Esophagus (tissue), 2 donors: Measurements from ENCODE around the gene TP73. TPM values are rescaled to one million over a fixed set of nuclear protein-coding genes. Genes with fewer than 3 reads are reported as not detected.

Source experiments
- H3K27ac ChIP-seq, 2 donors: one replicate each; pipeline ENCODE4 v1.5.1; 2013; ENCODE audit warnings: low read depth in 2 of 2, mild to moderate bottlenecking in 2 of 2, inconsistent platforms in 1 of 2, low read length in 1 of 2, moderate library complexity in 1 of 2
- H3K27me3 ChIP-seq, 2 donors: one replicate each; pipeline ENCODE4 v1.6.1; 2013; ENCODE audit warnings: low read length in 2 of 2, control low read depth in 1 of 2, mild to moderate bottlenecking in 1 of 2; ENCODE audit not compliant: insufficient read depth in 2 of 2, control insufficient read depth in 1 of 2
- H3K36me3 ChIP-seq, 2 donors: one replicate each; pipeline ENCODE4 v1.6.1; 2013; ENCODE audit warnings: low read length in 1 of 2; ENCODE audit not compliant: control insufficient read depth in 2 of 2, insufficient read depth in 2 of 2
- H3K4me1 ChIP-seq, 2 donors: one replicate each; pipeline ENCODE4 v1.6.1; 2013; ENCODE audit warnings: low read length in 1 of 2; ENCODE audit not compliant: control insufficient read depth in 2 of 2, insufficient read depth in 2 of 2
- H3K4me3 ChIP-seq, 2 donors: one replicate each; pipeline ENCODE4 v1.5.1; 2013; ENCODE audit warnings: low read length in 2 of 2, mild to moderate bottlenecking in 2 of 2, low read depth in 1 of 2, moderate library complexity in 1 of 2
- H3K9me3 ChIP-seq, 2 donors: one replicate each; pipeline ENCODE4 v1.6.1; 2013; ENCODE audit warnings: mild to moderate bottlenecking in 2 of 2, low read depth in 1 of 2, low read length in 1 of 2, moderate library complexity in 1 of 2; ENCODE audit not compliant: control insufficient read depth in 2 of 2, insufficient read depth in 1 of 2
- WGBS, 2 donors: extraction: QIAGEN DNeasy Blood & Tissue Kit; methylation state at CpG; one replicate each; pipeline ENCODE4 v1.1.7; 2013; 5-methylcytosine and 5-hydroxymethylcytosine counted together
- polyA plus RNA-seq, 2 donors: library from polyadenylated mRNA; stranded (reverse); fragments of 200-250 nt; gene quantifications; one replicate each; pipeline ENCODE4 v1.2.3, GENCODE V29; 2013
- donor health status: healthy with polysubstance abuse.
- donor health status: Bipolar disorder and iron deficiency.

Gene TP73
- polyA plus RNA-seq, 2 donors, result 3.5 to 6.0 TPM

DNA sequence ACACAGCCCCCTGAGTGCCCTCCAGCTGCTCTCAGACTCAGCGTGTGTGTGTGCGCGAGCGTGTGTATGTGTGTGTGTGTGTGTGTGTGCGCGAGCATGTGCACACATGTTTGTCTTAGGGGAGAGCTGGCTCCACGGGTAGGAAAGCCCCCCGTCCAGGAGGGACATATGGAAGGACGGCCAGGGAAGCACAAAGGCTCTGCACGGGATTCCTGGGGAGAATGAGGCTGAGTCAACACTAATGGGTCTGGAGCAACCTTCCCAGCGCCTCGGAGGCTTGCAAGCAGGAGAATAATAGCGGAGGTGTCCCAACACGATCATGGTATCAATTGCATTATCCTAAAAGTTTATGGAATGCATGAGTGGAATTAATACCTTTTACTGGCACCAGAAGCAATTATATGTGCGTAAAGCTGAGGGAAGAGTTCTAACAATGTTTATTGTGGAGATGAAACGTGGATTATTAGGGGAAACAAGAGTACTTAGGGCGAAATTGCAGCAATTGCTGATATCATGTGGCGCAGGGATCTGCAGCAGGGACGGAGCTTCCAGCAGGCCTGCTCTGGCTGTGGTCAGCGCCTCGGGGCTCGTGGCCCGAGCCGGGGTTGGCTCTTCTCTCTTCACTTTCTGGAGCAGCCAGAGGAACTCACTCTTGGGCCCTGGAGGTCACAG lies 59.6 kb downstream of the TP73 start:
- WGBS, 2 donors, result 46 to 60% methylated on average over 24 of the region's 24 CpGs
- H3K9me3 ChIP-seq, result no peaks in the 10 kb centered on the region
- H3K4me3 ChIP-seq, result no peak overlapping the region
- peak overlapping the region; percentile 41 to 45 for H3K27ac ChIP-seq
- peaks cover 29 to 58% of the 10 kb centered on the region in 2 donors for H3K4me1 ChIP-seq
- H3K36me3 ChIP-seq, result no peaks in the 10 kb centered on the region
- H3K27me3 ChIP-seq, result peaks cover 0 to 3% of the 10 kb centered on the region in 2 donors

DNA sequence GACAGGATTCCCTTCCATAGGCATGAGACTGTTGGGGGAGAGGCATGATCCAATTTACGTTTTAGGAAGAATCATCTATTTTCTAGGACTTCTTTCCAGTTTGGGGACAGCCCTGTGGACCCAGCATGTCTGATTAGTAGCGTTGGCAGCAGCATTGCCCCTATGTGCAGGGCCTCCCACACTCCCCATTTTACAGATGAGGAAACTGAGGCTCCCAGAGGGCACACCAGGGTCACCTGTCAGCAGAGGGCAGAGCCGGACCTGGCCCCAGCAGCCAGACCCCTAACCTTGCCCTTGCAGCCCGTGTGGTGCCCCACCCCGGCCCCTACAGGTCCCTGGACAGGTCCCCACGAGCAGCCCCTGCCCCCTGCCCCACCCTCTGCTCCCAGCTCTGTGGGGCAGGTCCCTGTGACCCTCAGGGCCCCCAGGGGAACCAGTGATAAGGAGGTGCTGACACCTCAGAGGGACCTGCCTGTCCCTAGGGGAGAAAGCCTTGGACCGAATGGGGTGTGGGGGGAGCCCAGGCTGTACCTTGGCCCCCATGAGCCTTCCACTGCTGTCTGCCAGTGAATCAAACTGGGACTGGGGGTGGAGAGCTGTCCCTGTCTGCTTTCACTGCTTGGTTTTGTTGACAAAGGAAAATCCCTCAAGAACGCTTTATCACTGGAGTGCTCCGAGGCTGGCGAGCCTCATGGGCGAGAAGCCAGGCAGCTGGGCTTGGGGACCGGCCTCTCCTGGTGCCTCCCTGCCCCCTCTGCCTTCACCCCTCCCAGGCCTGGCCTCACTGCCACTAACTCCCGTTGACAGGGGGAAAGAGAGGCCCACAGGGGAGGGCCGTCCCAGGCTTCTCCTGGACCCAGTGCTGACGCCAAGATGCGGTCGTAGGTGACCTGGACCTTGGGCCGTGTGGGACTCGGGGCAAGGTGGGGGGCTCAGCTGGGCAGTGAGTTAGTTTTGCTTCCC lies 60.5 kb downstream of the TP73 start:
- Histone ChIP-seq H3K9me3 (no peaks in the 10 kb centered on the region), H3K27ac (peak overlapping the region; percentile 33 to 41), H3K4me3 (no peak overlapping the region), H3K36me3 (no peaks in the 10 kb centered on the region), H3K27me3 (peaks cover 0 to 3% of the 10 kb centered on the region in 2 donors), H3K4me1 (peaks cover 33 to 55% of the 10 kb centered on the region in 2 donors)
- WGBS, 2 donors, result 46 to 47% methylated on average over 19 of the region's 19 CpGs

DNA sequence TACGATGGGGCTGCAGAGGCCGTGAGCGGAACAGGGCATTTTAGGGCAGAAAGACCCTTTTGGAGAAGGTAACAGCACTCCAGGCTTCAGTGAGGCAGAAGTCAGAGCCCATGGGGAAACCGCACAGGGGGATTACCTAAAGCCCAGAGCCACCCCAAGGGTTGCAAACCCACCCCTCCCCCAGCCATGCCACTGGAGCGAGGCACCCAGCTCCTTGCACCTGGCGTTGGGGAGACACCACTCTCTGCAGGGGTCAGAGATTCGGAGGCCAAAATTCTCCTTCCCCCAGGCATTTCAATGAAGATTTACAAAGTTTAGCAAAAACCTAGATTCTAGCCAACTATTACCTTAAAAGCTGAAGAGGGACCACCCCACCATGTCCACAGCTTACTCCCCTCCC lies 61.5 kb downstream of the TP73 start:
- Histone ChIP-seq H3K27me3 (peaks cover 0 to 3% of the 10 kb centered on the region in 2 donors), H3K9me3 (no peaks in the 10 kb centered on the region), H3K4me3 (no peak overlapping the region), H3K36me3 (no peaks in the 10 kb centered on the region), H3K4me1 (peaks cover 29 to 46% of the 10 kb centered on the region in 2 donors), H3K27ac (no peak overlapping the region)
- WGBS, 2 donors, result 80 to 82% methylated on average over 7 of the region's 7 CpGs

DNA sequence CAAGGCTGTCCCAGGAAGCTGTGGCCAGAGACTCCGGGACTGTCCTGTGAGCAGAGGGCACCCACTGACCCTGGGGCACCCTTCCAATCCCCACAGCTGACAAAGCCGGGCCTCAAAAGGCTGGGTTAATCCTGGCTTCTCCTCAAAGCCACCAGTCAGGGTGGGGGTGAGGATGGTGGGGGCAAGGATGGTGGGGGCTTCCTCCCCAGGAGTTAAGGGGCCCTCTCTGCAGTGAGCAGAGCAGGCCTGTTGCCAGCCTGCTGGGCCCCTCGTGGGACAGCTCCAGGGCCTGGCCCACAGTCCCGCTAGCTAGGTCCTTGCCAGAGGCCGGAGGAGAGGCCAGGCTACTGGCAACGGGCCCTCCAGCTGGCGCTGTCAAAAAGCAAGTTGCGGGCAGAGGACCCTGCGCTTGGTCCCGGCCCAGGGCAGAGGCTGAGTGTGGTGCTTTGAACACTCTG lies 62.0 kb downstream of the TP73 start:
- no peaks in the 10 kb centered on the region for H3K36me3 ChIP-seq
- no peaks in the 10 kb centered on the region for H3K9me3 ChIP-seq
- WGBS, 2 donors, result 44 to 57% methylated on average over 10 of the region's 10 CpGs
- no peak overlapping the region for H3K4me3 ChIP-seq
- peaks cover 0 to 3% of the 10 kb centered on the region in 2 donors for H3K27me3 ChIP-seq
- no peak overlapping the region for H3K27ac ChIP-seq
- peaks cover 26 to 43% of the 10 kb centered on the region in 2 donors for H3K4me1 ChIP-seq

DNA sequence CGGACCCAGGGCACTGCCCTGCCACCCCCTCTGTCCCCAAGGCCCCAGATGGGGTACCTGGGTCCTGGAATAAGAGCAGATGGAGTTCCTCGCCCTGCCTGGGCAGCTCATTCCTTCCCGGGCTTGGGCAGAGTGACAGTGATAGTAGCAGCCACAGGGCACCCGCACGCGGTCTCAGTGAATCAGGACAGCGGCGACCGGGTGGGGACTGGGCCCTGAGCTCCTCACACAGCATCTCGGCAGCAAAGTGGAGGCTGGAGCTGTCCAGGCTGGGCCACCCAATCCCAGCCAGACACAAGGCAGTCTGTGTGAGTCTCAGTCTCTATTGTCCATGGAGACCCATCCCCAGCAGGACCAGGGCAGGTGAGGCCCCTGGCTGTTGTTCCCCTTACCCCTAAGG lies 62.5 kb downstream of the TP73 start:
- Histone ChIP-seq H3K4me1 (peaks cover 21 to 39% of the 10 kb centered on the region in 2 donors), H3K27me3 (peaks cover 0 to 3% of the 10 kb centered on the region in 2 donors), H3K4me3 (no peak overlapping the region), H3K36me3 (no peaks in the 10 kb centered on the region), H3K27ac (no peak overlapping the region), H3K9me3 (no peaks in the 10 kb centered on the region)
- 66 to 69% methylated on average over 9 to 10 of the region's 10 CpGs for WGBS, 2 donors

DNA sequence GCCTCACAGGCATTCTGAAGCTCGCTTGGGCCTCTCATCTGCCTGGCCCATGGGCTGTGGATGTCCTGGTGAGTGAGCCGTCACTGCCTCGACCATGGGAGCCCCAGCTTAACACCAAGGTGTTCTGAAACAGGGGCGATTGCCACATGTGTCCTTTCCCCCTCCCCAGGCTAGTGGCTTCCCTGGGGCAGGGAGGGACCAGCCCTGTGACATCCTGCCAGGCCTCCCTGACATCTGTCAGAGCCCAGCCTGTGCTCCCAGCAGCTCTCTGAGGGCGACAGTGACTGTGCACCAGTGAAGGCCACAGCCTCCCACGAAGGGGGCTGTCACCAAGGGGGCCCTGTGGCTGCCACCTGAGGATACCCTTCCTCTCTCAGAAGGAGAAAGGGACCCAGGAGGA lies 64.0 kb downstream of the TP73 start:
- H3K9me3 ChIP-seq, result no peaks in the 10 kb centered on the region
- peaks cover 10 to 31% of the 10 kb centered on the region in 2 donors for H3K4me1 ChIP-seq
- peaks cover 0 to 3% of the 10 kb centered on the region in 2 donors for H3K27me3 ChIP-seq
- no peak overlapping the region for H3K27ac ChIP-seq
- no peak overlapping the region for H3K4me3 ChIP-seq
- 51 to 54% methylated on average over 6 of the region's 6 CpGs for WGBS, 2 donors
- H3K36me3 ChIP-seq, result no peaks in the 10 kb centered on the region

DNA sequence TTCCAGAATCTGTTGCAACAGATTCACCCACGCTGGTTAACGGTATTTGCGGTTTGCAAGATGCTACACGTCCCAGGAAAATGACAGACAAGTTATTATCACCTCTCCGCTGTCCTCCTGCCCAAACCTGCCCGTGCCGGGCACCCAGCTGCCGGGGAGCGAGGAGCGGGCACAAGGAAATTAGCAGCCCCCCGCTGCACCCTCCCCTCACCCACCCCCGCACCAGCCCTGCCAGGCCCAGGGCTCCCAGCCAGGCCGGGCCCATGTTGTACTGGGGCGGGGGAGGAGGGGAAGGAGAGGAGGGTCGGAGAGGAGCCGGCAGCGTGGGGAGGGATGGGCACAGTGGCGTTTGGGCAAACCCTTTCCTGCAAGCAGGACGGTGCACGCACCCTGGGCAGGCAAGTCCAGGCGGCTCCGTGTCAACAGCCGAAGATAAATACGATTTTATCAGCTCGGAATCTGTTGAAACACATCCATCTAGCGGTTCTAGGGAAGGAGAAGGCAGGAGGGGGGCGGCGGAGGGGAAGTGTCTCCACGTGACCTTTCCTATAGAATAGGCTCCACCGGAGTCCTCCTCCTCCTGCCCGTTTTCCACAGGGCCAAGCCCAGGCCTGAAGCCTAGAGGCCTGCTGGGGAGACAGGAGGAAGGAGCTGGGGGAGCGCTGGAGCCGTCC lies 64.9 kb downstream of the TP73 start:
- Histone ChIP-seq H3K27ac (no peak overlapping the region), H3K9me3 (no peaks in the 10 kb centered on the region), H3K4me3 (no peak overlapping the region), H3K27me3 (peaks cover 0 to 3% of the 10 kb centered on the region in 2 donors), H3K4me1 (peaks cover 10 to 26% of the 10 kb centered on the region in 2 donors), H3K36me3 (no peaks in the 10 kb centered on the region)
- WGBS, 2 donors, result 34 to 41% methylated on average over 33 of the region's 33 CpGs

DNA sequence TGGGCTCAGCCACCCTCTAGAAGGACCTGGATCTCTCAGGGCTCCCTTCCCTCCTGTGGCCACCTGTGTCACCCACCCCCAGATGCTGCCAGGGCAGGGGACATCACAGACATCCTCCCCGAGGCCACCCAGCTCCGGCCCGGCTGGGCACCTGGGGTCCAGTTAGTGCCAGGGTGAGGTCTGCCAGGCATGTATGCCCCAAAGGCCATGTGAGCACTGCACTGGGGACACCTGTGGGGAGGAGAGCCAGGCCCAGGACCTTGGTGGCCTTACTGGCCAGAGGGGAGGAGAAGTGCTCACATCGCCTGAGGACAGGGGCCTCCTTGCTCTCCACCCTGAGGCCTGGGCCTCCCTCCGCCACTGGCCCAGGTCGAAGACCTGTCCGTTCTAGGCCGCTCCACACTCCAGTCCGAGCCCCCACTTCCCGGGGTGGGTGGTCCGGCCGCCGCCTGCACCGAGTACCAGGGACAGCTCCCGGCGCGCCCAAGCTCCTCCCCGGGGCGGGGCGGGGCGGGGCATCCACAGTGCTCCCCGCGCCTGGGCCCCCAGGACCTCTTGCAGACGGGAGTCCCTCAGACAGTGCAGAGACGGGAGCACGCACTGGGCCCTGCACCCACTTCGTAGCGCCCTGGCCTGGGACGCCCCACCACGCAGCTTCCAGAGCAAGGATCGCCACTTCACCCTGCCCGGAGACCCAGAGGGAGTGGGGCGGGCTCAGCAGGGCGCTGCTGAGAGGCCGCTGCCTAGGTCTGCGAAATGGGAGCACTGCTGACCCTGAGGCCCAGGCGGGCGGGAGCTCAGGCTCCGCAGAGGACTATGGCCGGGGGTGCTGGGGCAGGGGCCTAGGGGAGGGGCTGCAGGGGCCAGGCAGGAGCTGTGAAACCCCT lies 65.6 kb downstream of the TP73 start:
- H3K9me3 ChIP-seq, result no peaks in the 10 kb centered on the region
- H3K27ac ChIP-seq, result peak overlapping the region in 1 of 2 donors; percentile 22
- peaks cover 10 to 24% of the 10 kb centered on the region in 2 donors for H3K4me1 ChIP-seq
- H3K27me3 ChIP-seq, result peaks cover 0 to 3% of the 10 kb centered on the region in 2 donors
- 24 to 25% methylated on average over 36 to 40 of the region's 40 CpGs for WGBS, 2 donors
- H3K4me3 ChIP-seq, result no peak overlapping the region
- H3K36me3 ChIP-seq, result no peaks in the 10 kb centered on the region
